ENCODE data around the gene GPATCH2. TPM values are rescaled to one million over a fixed set of nuclear protein-coding genes. Genes with fewer than 3 reads are reported as not detected.

The GPATCH2 gene
- total and polyA plus RNA-seq, 10 of the 15 experiments (the other 5 are each of a cell fraction or from before 2014, with no cell fraction given): 3.2 to 12.2 (median 5.4) TPM

DNA sequence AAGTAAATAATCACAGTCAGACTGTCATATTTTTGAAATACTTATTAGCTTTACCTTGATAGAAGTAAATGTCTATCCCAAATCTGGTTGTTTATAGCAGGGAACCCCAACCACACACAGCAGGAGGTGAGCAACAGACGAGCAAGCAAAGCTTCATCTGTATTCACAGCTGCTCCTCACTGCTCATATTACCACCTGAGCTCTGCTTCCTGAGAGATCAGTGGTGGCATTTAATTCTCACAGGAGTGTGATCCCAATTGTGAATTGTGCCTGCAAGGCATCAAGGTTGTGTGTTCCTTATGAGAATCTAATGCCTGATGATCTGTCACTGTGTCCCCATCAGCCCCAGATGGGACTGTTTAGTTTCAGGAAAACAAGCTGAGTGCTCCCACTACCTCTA, 104.3 kb downstream of the GPATCH2 start:
- RAD21 ChIA-PET (ENCODE audit: unreplicated experiment): no interaction called here
- H4K20me1 ChIP-seq (ENCODE audit: control insufficient read depth, insufficient read depth): no peaks in the 10 kb centered on the region
- no peaks in the 10 kb centered on the region for H3K36me3 ChIP-seq (ENCODE audit: control insufficient read depth in 2 of 2, insufficient read depth in 2 of 2, low read length in 1 of 2)
- H3K79me2 ChIP-seq (ENCODE audit: control insufficient read depth, insufficient read depth, low read length): no peaks in the 10 kb centered on the region
- no peak for DNase-seq (ENCODE audit: low read depth, low spot score)
- CTCF ChIA-PET: no interaction called here
- intact Hi-C loops (cut with micrococcal nuclease; ENCODE audit: unreplicated experiment): no loop called here
- H3K9ac ChIP-seq (ENCODE audit: control insufficient read depth, insufficient read depth, low read length): no peak overlapping the region
- WGBS (ENCODE audit: insufficient coverage, insufficient replicate concordance, low lambda C conversion rate, missing lambda C conversion rate): 100% methylated on average over 1 of the region's 1 CpG
- H3K27me3 ChIP-seq (replicated peaks in 1 of 2; ENCODE audit: control insufficient read depth in 2 of 2, insufficient read depth in 2 of 2, low read length in 1 of 2): no peaks in the 10 kb centered on the region
- in situ Hi-C loops (cut with MboI): no loop called here
- BruUV-seq (replicated peaks): no TSS peak
- no peak overlapping the region for H3K27ac ChIP-seq (ENCODE audit: control insufficient read depth, insufficient read depth)
- no peak for TF ChIP-seq DPF2 (IDR thresholded peaks at IDR 0.05)
- no peak for TF ChIP-seq SPI1 (IDR thresholded peaks at IDR 0.05; ENCODE audit: borderline replicate concordance, insufficient read depth, low read depth, low read length)
- no peak for TF ChIP-seq POLR2AphosphoS5 (IDR thresholded peaks at IDR 0.05; ENCODE audit: low read length)
- no peak for TF ChIP-seq SMC3 (IDR thresholded peaks at IDR 0.05; ENCODE audit: borderline replicate concordance, low read length)
- TF ChIP-seq ZNF592 (IDR thresholded peaks at IDR 0.05): no peak
- no peaks in the 10 kb centered on the region; the same call in 2 of the 3 replicates for H3K9me3 ChIP-seq (replicated peaks; ENCODE audit: control insufficient read depth, insufficient read depth, low read length)
- no peaks in the 10 kb centered on the region for H3K4me1 ChIP-seq (ENCODE audit: control insufficient read depth, insufficient read depth, low read length)
- H3K4me2 ChIP-seq (ENCODE audit: control insufficient read depth, insufficient read depth): no peak overlapping the region
- POLR2A ChIA-PET: no interaction called here
- ATAC-seq: no peak
- no peak overlapping the region for H2AFZ ChIP-seq (ENCODE audit: control insufficient read depth, low read depth, low read length)
- H3K4me3 ChIP-seq: no peak overlapping the region
- SMC1A ChIA-PET (ENCODE audit: uncharacterized antibody, unreplicated experiment): interaction anchor here (1.1 kb wide), 1 partner anchor 24 kb away, joined by 3 read pairs; no protein-coding TSS in a partner anchor
- FAIRE-seq: no peak

All from GM12878 (cell line).